Right lobe of liver (tissue), 6 donors: Measurements from ENCODE around the gene RNASEH2C. TPM values are rescaled to one million over a fixed set of nuclear protein-coding genes. Genes with fewer than 3 reads are reported as not detected.

Experiments used
- ATAC-seq, 4 donors: fragments of 200-7000 bp; cut with Tn5 transposase; one replicate each; pipeline ENCODE4 v1.9.1; 2020; ENCODE audit warnings: mild to moderate bottlenecking in 4 of 4, moderate library complexity in 4 of 4
- DNase-seq, 3 donors: peaks; one replicate each; pipeline ENCODE4 v3.0.0-alpha.2; 2020
- H3K27ac ChIP-seq, 3 donors: fragments of 200-600 bp; one replicate each; pipeline ENCODE4 v1.8.0; 2022
- H3K27me3 ChIP-seq, 2 donors: fragments of 200-600 bp; one replicate each; pipeline ENCODE4 v1.8.0; 2022
- H3K36me3 ChIP-seq, 4 donors: fragments of 200-600 bp; sonication (generic) in 1 of 4; one replicate each; pipeline versions ENCODE4 v1.5.1 to v1.8.0; 2017 to 2022; ENCODE audit warnings: control low read depth in 1 of 4
- H3K4me1 ChIP-seq, 4 donors: fragments of 200-600 bp; sonication (generic) in 1 of 4; one replicate each; pipeline versions ENCODE4 v1.5.1 to v1.8.0; 2017 to 2022; ENCODE audit warnings: control low read depth in 1 of 4
- H3K4me3 ChIP-seq, 3 donors: fragments of 200-600 bp; one replicate each; pipeline ENCODE4 v1.8.0; 2022
- H3K9me3 ChIP-seq, 4 donors: fragments of 200-600 bp; sonication (generic) in 1 of 4; one replicate each; pipeline versions ENCODE4 v1.5.1 to v1.8.0; 2017 to 2022; ENCODE audit warnings: control low read depth in 1 of 4
- CTCF ChIP-seq, 4 donors: fragments of 200-600 bp in 3 of 4; fragments of 450-650 bp in 1 of 4; IDR thresholded peaks; one replicate each; pipeline versions ENCODE4 v1.5.1 to v1.8.0; 2016 to 2022; ENCODE audit warnings: antibody characterized with exemption in 4 of 4, mild to moderate bottlenecking in 2 of 4
- POLR2A ChIP-seq: fragments of 450-650 bp; IDR thresholded peaks from one replicate; pipeline ENCODE4 v1.6.1; 2017; ENCODE audit warnings: antibody characterized with exemption, mild to moderate bottlenecking
- WGBS: methylation state at CpG from one replicate; pipeline ENCODE4 v1.1.6; 2018; ENCODE audit warnings: low coverage, low lambda C conversion rate; ENCODE audit not compliant: insufficient coverage; ENCODE audit errors: missing lambda C conversion rate; 5-methylcytosine and 5-hydroxymethylcytosine counted together
- intact Hi-C, 2 donors: fragments of 100-400 bp; cut with DNase I; formaldehyde crosslinking; loops; one replicate each; pipeline versions ENCODE4 v1.11.2 to v1.14.1; 2022
- total RNA-seq, 6 experiments: library from RNA; depleted of rRNA in 2 of 6; stranded (reverse); fragments of >200 nt in 2 of 6; fragmentation: NEBNext Ultra II Directional in 3 of 6; extraction: Animal tissue kit (Norgen Biotek cat#: 25700) in 3 of 6; gene quantifications; one replicate each; pipeline versions ENCODE4 v1.1.0 to v1.2.4, GENCODE V29; 2016 to 2023
- donor health status: DM: no; HTN: yes; CAD: no.
- donor health status: DM: no; HTN: no; CAD: no.
- donor health status: DM: no; HTN: no; CAD: no.
- donor health status: DM: no; HTN: yes; CAD: no.
- donor health status: DM: no; HTN: yes; CAD: no.

RNASEH2C gene
- total RNA-seq, 6 experiments from 2014 or later: 16.8 to 39.1 (median 26.1) TPM

DNA sequence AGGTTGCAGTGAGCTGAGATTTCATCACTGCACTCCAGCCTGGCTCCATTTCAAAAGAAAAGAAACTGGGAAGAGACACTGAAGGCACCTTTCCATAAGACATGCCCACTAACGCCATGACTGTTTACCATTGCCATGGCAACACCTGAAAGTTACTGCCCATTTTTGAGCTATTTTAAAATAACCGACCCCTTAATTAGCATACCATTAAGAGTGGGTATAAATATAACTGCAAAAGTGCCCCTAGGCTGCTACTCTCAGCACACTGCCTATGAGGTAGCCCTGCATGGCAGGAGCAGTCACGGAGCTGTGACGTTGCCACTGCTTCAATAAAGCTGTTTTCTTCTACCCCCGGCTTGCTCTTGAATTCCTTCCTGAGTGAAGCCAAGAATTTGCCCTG is 9.9 kb upstream of the RNASEH2C start:
- no peaks in the 10 kb centered on the region for H3K27me3 ChIP-seq
- TF ChIP-seq CTCF (IDR thresholded peaks at IDR 0.05): no peak
- TF ChIP-seq POLR2A: no peak
- H3K9me3 ChIP-seq: no peaks in the 10 kb centered on the region
- WGBS: 68% methylated on average over 2 of the region's 5 CpGs
- no peaks in the 10 kb centered on the region for H3K36me3 ChIP-seq
- intact Hi-C loops: no loop called here
- H3K4me3 ChIP-seq: no peak overlapping the region
- ATAC-seq (no peak), DNase-seq (no peak)
- no peak overlapping the region for H3K27ac ChIP-seq
- H3K4me1 ChIP-seq: no peaks in the 10 kb centered on the region

DNA sequence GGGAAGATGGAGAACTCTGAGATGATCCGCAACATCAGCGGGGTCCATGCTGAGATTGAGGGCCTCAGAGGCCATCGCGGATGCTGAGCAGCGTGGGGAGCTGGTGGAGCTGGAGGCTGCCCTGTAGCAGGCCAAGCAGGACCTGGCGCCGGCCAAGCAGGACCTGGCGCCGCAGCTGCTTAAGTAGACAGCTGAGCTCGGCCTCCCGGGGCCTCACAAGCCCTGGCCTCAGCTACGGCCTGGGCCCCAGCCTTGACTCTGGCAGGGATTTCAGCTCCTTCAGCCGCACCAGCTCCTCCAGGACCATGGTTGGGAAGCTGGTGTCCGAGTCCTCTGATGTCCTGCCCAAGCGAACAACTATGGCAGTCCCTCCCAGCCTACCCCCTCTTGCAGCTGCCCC is 7.3 kb upstream of the RNASEH2C start:
- 96% methylated on average over 5 of the region's 15 CpGs for WGBS
- intact Hi-C loops: no loop called here

DNA sequence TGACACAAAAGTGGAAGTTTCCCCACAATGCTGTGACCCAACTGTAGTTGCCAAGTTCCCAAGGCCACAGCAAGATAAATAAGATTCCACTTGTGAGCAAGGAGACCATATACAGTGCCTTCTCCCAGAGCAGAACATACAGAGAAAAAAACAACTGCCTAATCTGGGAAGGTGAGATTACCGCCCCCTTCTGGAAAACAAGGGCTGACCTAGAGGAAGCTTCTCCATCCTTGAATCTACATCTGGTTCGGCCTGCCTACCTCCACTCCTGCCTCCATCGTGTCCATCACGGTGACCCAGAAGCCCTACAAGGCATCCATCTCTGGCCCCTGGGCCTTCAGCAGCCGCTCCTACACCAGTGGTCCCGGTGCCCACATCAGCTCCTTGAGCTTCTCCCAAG is 6.1 kb upstream of the RNASEH2C start:
- Histone ChIP-seq H3K4me3 (no peak overlapping the region), H3K36me3 (no peaks in the 10 kb centered on the region), H3K27me3 (no peaks in the 10 kb centered on the region), H3K4me1 (no peaks in the 10 kb centered on the region), H3K9me3 (no peaks in the 10 kb centered on the region), H3K27ac (no peak overlapping the region)
- intact Hi-C loops: no loop called here
- 50% methylated on average over 2 of the region's 6 CpGs for WGBS
- TF ChIP-seq CTCF (IDR thresholded peaks at IDR 0.05): no peak
- no peak for TF ChIP-seq POLR2A
- no peak for ATAC-seq
- no peak for DNase-seq

More for the DNA sequence above, 7.3 kb upstream of the RNASEH2C start:
- Histone ChIP-seq H3K36me3 (no peaks in the 10 kb centered on the region), H3K4me3 (no peak overlapping the region), H3K4me1 (no peaks in the 10 kb centered on the region), H3K27me3 (no peaks in the 10 kb centered on the region), H3K9me3 (no peaks in the 10 kb centered on the region), H3K27ac (no peak overlapping the region)
- ATAC-seq (no peak), DNase-seq (no peak)
- no peak for TF ChIP-seq POLR2A
- TF ChIP-seq CTCF (IDR thresholded peaks at IDR 0.05): no peak

GRCh38 chr11:65722261-65722660 is 1.7 kb upstream of the RNASEH2C start:
- H3K27me3 ChIP-seq: no peaks in the 10 kb centered on the region
- ATAC-seq (no peak), DNase-seq (no peak)
- TF ChIP-seq POLR2A: no peak
- no peak for TF ChIP-seq CTCF (IDR thresholded peaks at IDR 0.05)
- WGBS: 88% methylated on average over 1 of the region's 1 CpG
- no peak overlapping the region for H3K27ac ChIP-seq
- no peak overlapping the region for H3K4me3 ChIP-seq
- H3K36me3 ChIP-seq: peaks cover 0 to 20% (median 4%) of the 10 kb centered on the region in 4 donors
- H3K9me3 ChIP-seq: no peaks in the 10 kb centered on the region
- intact Hi-C loops: no loop called here
- peaks cover 0 to 13% (median 6%) of the 10 kb centered on the region in 4 donors for H3K4me1 ChIP-seq

GRCh38 chr11:65719871-65720210 is 757 bp downstream of the RNASEH2C start:
- peaks cover 3 to 44% (median 16%) of the 10 kb centered on the region in 4 donors for H3K36me3 ChIP-seq
- intact Hi-C loops: loop anchor here in 1 of 2 donors (10.0 kb wide), 1 partner anchor 95 kb away; no protein-coding TSS in a partner anchor
- H3K4me1 ChIP-seq: peaks cover 0 to 13% (median 6%) of the 10 kb centered on the region in 4 donors
- H3K27me3 ChIP-seq: no peaks in the 10 kb centered on the region
- ATAC-seq: peak in 1 of 4 donors; percentile 2
- H3K9me3 ChIP-seq: no peaks in the 10 kb centered on the region
- H3K4me3 ChIP-seq: peak overlapping the region; percentile 80 to 90 (median 89)
- WGBS: 11% methylated on average over 11 of the region's 17 CpGs
- peak overlapping the region; percentile 64 to 71 (median 68) for H3K27ac ChIP-seq
- TF ChIP-seq POLR2A (no peak), CTCF (IDR thresholded peaks at IDR 0.05) (no peak)
- DNase-seq: no peak
